Activated naive CD4-positive, alpha-beta T cell treated with anti-CD3 and anti-CD28 coated beads, Interleukin-2, amount 10 ng/mL, durations not matched to agents 5 hours and 36 hours (primary cell): ENCODE measurements around the gene TICAM1. TPM values are rescaled to one million over a fixed set of nuclear protein-coding genes. Genes with fewer than 3 reads are reported as not detected.

ENCODE experiments used
- microRNA-seq: library from miRNA; unstranded; fragments of <30 nt; microRNA quantifications from one replicate; pipeline ENCODE4 v1.2.0, GENCODE V29; 2022; ENCODE audit warnings: borderline microRNAs expressed, borderline replicate concordance
- total RNA-seq, 2 experiments: library from RNA; stranded (reverse); gene quantifications; one replicate each; pipeline ENCODE4 v1.2.3, GENCODE V29; 2021

TICAM1 gene
- 10 to 100 TPM; 17.4 to 18.6 TPM for total RNA-seq

DNA sequence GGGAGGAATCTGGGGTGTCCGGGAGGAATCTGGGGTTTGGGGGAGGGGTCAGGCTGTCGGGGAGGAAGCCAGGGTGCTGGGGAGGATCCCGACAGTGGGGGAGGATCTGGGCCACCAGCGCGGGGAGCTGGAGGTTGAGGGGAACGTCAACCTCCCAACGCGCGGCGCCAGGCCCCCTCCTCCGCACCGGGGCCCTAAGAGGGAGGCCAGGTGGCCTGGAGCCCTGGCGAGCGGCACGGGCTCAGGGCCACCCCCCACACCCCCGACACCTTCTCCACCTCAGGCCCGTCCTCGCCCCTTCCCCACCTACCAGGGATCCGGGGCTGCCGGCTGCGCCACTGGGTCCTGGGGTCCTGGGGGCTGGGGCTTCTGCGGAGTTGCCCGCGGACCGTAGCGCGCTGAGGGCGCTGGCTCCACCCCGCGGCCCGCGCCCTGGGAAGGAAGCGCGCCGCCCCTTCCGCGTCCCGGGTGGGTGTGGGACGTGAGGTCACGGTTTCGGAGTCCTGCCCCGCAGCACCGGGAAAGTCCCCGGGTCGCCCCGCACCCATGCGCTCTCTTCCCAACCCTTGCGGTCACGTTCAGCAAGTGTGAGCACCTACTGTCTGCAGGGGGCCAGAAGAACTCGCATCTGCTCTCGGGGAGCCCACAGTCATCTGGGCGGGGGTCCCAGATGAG lies at the start of gene TICAM1:
TICAM1 (minus strand) TSS at position 409 of the 675 bp plus-strand sequence. CDS start 13,335 bp downstream, outside the sequence.

DNA sequence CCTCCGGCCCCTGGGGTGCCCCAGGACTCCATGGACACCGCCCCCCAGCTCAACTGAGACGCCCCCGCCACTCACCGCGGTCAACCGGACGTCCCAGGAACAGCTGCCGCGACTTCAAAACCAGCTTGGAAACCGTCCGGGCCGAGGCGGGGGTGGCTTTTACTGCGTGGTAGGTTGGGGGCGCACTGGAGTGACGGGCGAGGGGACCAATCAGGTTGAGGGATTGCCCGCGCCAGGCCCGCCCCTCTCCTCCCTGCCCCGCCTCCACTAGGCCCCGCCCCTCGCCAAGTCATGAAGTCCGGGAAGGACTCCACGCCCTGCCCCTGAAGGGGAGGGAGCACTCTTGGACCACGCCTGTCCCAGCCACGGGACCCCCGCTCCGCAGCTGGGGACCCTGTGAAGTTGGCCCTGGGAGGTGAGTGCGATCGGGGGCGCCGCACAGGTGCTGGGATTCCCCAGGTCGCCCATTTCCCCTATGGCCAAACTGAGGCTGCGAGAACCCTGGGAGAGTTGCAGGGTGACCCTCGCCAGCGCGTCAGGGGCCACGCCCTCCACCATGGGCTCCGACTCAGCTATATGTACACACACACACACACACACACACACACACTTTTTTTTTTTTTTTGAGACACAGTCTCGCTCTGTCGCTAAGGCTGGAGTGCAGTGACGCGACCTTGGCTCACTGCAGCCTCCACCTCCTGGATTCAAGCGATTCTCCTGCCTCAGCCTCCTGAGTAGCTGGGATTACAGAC lies 36.2 kb upstream of the TICAM1 start, which contains the start of gene PLIN3:
PLIN3 (minus strand) TSS at position 134 of the 752 bp plus-strand sequence. CDS start 6,273 bp downstream, outside the sequence.

DNA sequence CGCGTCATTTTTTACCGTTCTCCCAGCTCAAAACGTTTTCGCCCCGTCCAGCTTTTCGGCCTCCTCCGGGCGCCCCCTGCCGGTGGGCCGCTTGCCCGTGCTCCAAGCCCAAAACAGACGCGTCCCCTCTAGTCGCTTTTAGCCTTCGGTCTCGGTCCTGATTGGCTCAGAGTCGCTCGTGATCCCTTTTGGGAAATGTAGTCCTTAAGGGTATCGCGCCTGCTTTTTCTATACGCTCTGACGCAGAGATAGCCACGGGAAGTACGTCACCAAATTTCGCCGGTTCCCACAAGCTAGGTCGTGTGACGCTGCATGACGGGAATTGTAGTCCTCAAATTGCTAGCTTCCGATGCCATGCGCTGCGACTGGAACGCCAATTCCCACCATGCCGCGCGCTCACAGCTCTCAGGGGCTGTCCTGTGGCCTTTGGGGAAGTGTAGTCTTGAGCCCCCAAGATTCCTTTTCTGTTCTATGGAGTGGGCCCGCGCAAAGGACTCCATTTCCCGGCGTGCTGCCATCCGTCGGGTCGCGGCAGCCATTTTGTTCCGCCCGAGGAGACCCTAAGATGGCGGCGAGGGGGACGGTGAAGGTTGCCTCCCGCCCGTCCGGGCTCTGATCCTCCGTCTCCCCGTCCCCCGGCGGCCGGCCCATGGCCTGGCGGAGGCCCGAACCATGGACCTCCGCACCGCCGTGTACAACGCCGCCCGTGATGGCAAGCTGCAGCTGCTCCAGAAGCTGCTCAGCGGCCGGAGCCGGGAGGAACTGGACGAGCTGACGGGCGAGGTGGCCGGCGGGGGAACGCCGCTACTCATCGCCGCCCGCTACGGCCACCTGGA lies 40.1 kb downstream of the TICAM1 start, which contains the start of gene FEM1A:
FEM1A (plus strand) TSS at position 552 of the 836 bp plus-strand sequence; CDS start at position 673, 121 bp downstream.

Small RNA genes lying within 50 kb of the gene (microRNA-seq; reads per million reads assigned to microRNA genes)
- 1.7 reads per million for gene MIR7-3

Other genes starting within 250 kb of the TICAM1 start
- gene TNFAIP8L1, start 192.2 kb downstream of the TICAM1 start, total RNA-seq, result 10 to 100 TPM; 21.8 to 23.6 TPM
- 10 to 100 TPM; 49.6 to 54.1 TPM for gene MYDGF, start 161.4 kb downstream of the TICAM1 start, total RNA-seq
- 10 to 100 TPM; 75.5 to 75.9 TPM for gene DPP9, start 107.9 kb downstream of the TICAM1 start, total RNA-seq
- 10 to 100 TPM; 10.9 to 11.4 TPM for gene FEM1A, start 40.0 kb downstream of the TICAM1 start, total RNA-seq
- 10 to 100 TPM; 23.7 to 23.8 TPM for gene PLIN3, start 36.0 kb upstream of the TICAM1 start, total RNA-seq
- 1 to 10 TPM; 3.1 to 4.0 TPM for gene ARRDC5, start 71.2 kb upstream of the TICAM1 start, total RNA-seq
- gene UHRF1, start 77.8 kb upstream of the TICAM1 start, total RNA-seq, result 10 to 100 TPM; 83.9 to 85.6 TPM
- gene KDM4B, start 137.4 kb upstream of the TICAM1 start, total RNA-seq, result 10 to 100 TPM; 52.1 to 53.0 TPM